LNCaP clone FGC (cell line): Measurements from ENCODE around the gene GPR37L1.
"Not testable (repeated sequence)": the region's sequence is repeated elsewhere in the genome, so short reads cannot be mapped to it uniquely, and the experiment has no call there.

Experiments used
- DNase-seq: peaks from one replicate; pipeline ENCODE4 v3.0.0-alpha.2; 2011; ENCODE audit warnings: low read depth
- H3K4me3 ChIP-seq: 2 replicates; pipeline ENCODE4 v1.5.1; 2011; ENCODE audit warnings: mild to moderate bottlenecking, low read depth, low read length, control low read depth
- CTCF ChIP-seq: IDR thresholded peaks from 2 replicates; pipeline ENCODE4 v1.5.1; 2012; ENCODE audit warnings: mild to moderate bottlenecking; ENCODE audit not compliant: control insufficient read depth, insufficient read depth; ENCODE audit errors: extremely low read depth

The GPR37L1 gene

GRCh38 chr1:202144402-202145067 is 21.8 kb downstream of the GPR37L1 start, which contains the start of gene ARL8A:
ARL8A (minus strand) TSS chr1:202144737; CDS start chr1:202144572, 165 bp downstream.
- peak within 1 kb of the TSS; percentile 88 for H3K4me3 ChIP-seq
- TF ChIP-seq CTCF: no peak
- no peak for DNase-seq

- no peak for DNase-seq
- peak overlapping the region; percentile 88 for H3K4me3 ChIP-seq
- no peak for TF ChIP-seq CTCF
These were observed 22.5 kb downstream of the GPR37L1 start for GRCh38 chr1:202145068-202145743.

GRCh38 chr1:202145744-202146140 is 23.0 kb downstream of the GPR37L1 start:
- not testable (repeated sequence) for DNase-seq
- H3K4me3 ChIP-seq: 0 out of 2 replicates have a peak overlapping the region, but pooled peaks have one; percentile 88

- no peak for TF ChIP-seq CTCF
- DNase-seq: no peak
- no peak overlapping the region for H3K4me3 ChIP-seq
These were observed 23.6 kb downstream of the GPR37L1 start for GRCh38 chr1:202146279-202146678.

- no peak overlapping the region for H3K4me3 ChIP-seq
- TF ChIP-seq CTCF: no peak
- DNase-seq: no peak
These were observed 24.3 kb downstream of the GPR37L1 start for GRCh38 chr1:202146993-202147392.

- no peak overlapping the region for H3K4me3 ChIP-seq
- TF ChIP-seq CTCF: no peak
- DNase-seq: no peak
These were observed 25.7 kb downstream of the GPR37L1 start for GRCh38 chr1:202148391-202148790.

GRCh38 chr1:202149566-202149965 is 26.8 kb downstream of the GPR37L1 start:
- no peak for TF ChIP-seq CTCF
- H3K4me3 ChIP-seq: no peak overlapping the region
- no peak for DNase-seq
